HG02938 (cell line): Measurements from ENCODE around the gene CFAP73.
"Not testable (repeated sequence)": the region's sequence is repeated elsewhere in the genome, so short reads cannot be mapped to it uniquely, and the experiment has no call there.

Experiments
- ATAC-seq: cut with Tn5 transposase; IDR thresholded peaks from one replicate; pipeline ENCODE4 v1.9.1; 2021; ENCODE audit warnings: mild to moderate bottlenecking, moderate library complexity; ENCODE audit not compliant: unreplicated experiment

CFAP73 gene

DNA sequence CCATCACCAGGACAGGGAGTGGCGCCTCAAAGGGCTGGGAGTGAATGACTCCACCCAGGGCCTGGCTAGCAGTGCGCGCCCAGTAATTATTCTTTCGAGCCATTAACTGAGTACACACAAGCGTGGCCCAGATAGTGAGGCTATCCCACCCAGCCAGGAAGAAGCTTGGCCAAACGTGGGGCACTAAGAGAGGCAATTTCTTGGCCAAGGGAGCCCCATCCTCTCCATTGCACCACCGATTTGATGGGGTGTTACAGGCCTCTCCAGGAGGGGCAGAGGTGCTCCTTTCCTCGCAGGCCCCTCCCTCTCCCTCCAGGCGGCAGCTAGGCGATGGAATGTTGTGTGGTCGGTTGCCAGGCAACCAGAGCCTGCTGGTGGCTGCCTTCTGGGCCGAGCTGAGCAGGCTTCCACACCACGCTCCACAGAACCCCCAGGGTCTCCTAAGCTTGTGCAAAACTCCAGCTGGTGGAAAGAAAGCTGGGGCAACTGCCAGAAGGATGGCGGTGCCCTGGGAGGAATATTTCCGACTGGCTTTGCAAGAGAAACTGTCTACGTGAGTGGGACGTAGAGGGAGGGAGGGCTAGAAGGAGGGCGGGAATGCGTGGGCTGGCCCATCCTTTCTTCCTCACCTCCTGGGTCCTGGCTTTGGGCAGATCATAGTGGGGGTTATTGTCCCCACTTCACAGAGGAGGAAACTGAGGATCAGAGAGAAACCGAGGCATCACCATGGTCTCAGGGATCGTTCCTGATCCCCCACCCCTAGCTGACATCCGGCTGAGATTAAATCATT is at the start of gene CFAP73:
Gene CFAP73, plus strand, starts transcription at position 364 of the 790 bp plus-strand sequence. Its CDS starts 134 bp downstream, at position 498.
- no peak for ATAC-seq

DNA sequence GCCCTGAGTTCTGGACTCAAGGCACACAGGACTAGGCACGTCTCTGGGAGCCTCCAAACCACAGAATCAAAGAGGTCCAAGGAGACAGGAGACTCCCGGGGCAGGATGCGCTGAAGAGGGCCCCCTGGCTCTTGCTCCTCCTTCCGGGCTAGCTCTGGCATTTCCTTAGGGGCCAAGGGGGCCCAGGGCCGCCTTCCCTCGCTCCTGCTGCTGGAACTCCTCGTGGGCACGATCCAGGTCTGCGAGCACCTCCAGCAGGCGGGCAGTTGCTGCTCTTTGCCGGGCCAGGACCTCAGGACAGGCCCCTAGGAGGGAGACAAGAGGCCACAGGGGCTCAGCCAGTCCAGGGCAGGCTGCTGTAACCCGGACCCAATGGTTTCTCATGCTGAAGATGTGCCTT is 49.8 kb upstream of the CFAP73 start:
- ATAC-seq, result no peak

DNA sequence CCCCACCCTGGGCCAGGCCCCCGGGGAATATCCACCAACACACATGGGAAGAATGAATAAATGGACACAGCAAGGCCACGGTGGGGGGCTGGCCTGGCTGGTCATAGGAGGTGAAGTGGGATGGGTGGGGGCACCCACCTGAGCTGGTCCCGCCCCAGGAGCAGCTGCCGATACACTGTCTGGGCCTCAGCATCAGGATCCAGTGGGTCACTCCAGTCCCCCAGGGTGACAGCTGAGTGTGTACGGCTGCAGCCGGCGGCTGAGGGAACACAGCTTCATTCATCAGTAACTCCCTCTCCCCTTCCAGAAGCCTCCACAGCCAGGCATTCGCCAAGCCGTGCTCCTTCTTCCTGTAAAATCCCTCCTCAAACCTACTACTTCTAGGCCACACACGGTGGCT is 47.8 kb upstream of the CFAP73 start:
- no peak for ATAC-seq

DNA sequence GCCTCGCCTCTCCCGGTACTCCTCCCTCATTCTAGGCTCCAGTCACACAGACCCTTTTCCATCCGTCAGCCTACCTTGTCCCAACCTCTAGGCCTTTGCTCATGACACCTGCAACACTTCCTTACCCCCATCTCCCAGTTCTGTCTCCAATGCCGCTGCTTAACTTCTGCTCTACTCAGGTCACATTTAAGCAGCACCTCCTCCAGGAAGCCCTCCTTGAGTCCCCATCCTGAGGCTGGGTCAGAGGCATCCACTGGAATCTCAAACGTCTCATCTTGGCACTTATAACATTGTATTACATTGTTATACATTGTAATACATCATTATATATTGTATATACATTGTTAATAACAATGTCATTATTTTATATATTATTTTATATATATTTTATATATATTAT is 46.7 kb upstream of the CFAP73 start:
- ATAC-seq, result no peak

DNA sequence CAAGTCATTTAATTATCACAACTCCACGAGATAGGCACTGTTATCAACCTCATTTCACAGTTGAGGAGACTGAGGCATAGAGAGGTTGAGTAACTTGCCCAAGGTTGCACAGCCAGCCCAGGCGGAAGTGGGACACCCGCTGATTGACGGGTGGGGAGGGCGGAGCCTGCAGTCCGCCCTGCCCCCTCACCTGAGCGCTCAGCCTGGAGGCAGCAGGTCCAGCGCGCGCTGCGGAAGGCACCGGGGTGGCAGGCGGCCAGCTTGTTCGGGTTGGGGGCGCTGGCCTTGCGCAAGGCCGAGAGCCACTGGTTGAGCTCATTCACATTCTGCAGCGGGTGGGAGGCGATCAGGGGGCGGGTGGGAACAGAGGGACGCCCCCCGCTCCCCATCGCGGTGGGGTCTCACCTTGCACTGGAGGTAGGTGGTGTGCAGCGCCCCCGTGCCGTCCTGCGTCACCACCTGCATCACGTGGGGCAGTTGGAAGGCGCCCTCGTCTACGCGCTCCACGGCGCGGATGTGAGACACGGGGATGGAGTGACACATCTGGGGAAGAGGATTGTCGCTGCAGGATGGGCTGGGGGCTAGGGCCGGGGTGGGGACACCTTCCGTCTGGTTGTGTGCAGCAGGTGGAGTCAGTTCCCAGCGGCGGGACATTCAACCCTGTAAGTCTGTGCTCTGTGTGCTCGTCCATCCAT is 45.6 kb upstream of the CFAP73 start:
- no peak for ATAC-seq

DNA sequence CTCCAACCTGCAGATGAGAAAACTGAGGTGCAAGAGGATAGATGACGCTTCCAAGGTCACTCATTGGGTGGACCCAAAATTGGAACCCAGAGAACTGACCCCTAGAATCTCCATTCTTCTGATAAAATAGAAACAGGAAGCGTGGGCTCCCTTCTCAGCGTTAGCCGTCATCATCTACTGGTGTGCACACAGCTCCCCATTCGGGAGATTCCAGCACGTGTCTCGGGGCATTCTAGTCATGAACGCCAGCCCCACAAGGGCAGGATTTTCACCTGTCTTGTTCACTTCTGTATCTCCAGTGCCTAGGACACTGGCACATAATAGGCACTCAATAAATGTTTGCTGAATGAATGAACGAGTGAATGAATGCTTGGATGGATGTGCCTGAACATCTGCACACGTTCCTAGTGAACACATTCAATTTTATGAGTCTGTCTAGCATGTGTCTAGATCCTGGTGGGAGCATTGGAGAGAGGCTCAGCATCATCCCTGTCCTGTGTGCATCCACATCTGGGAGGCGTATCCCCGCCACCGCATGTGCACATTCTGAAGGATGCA is 44.5 kb upstream of the CFAP73 start:
- no peak for ATAC-seq

DNA sequence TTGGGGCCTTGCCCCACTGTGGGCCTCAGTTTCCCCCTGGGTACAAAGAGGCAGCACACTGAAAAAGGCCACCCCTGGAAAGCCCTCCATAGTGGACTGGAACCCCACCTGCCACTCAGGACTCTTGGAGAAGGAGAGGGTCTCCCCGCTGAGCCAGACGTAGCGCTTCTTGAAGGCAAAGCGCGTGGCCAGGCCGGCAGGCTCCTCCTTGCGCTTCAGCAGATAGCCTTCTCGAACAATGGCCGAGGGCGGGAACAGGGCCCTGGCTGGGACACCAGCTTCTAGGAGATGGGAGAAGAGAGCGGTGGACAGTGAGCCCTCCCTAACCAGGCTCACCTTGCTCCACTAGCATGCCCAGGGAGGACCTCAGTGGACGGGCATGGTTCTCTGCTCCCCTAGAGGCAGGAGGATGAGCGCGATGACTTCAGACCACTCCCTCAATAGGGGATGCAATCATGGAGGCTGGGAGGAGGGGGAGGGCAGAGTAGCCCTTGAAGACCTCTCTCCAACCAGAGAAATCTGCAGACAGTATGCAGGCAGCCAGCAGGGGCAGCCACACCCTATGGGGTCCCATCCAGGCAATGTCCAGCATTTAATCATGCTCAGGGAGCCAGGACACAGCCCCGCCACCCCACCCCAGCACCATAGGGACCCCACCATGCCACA is 43.8 kb upstream of the CFAP73 start:
- ATAC-seq, result no peak

DNA sequence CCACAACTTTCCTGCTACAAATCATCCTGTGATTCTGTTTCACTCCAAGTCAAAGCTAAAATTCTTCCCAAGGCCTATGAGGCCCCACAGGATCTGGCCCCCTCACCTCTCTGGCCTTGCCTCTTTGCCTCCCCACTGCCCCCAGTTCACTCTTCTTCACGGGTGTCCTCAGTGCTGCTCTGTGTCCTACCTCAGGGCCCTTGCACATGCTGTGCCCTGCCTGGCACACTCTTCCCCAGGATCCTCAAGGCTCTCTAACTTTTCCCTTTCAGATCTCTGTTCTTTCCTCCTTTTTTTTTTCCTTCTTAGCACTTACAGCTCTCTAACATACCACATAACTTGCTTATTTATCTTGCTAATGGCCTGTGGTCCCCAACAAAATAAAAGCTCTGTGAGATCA is 43.2 kb upstream of the CFAP73 start:
- ATAC-seq, result no peak

DNA sequence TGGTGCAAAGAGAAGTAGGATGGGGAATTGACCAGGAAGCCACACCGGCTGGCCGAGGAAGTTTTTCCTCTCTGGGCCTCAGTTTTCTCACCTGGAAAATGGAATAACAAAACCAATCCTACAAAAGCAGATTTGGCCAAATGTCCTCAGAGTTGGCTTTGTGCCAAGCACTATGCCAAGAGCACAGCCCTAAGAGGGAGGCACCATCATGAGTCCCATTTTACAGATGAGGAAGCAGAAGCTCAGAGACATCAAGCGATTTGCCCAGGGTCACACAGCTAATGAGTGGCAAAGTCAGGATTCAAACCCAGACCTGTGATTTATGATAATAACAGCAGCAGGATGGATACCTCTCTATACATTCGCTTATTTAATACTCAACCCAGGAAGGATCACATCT is 41.2 kb upstream of the CFAP73 start:
- ATAC-seq, result no peak

DNA sequence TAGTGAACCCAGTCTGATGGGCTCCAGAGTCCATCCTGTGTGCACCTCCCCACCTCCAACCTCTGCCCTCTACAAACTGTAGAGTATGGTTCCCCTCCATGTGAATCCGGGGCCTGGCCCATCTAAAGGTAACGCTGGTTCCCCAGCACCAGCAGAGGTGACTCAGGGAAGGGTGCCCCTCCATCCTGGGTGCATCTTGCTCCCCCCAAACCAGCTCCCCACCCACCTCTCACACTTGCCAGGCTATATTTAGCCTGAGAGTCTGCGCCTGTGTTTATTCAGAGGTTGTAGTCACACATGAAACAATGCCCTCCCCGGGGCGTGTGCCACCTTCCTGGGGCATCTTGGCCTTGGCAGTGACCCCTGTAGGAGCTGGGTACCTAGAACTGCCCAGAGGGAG is 40.2 kb upstream of the CFAP73 start:
- ATAC-seq, result no peak

DNA sequence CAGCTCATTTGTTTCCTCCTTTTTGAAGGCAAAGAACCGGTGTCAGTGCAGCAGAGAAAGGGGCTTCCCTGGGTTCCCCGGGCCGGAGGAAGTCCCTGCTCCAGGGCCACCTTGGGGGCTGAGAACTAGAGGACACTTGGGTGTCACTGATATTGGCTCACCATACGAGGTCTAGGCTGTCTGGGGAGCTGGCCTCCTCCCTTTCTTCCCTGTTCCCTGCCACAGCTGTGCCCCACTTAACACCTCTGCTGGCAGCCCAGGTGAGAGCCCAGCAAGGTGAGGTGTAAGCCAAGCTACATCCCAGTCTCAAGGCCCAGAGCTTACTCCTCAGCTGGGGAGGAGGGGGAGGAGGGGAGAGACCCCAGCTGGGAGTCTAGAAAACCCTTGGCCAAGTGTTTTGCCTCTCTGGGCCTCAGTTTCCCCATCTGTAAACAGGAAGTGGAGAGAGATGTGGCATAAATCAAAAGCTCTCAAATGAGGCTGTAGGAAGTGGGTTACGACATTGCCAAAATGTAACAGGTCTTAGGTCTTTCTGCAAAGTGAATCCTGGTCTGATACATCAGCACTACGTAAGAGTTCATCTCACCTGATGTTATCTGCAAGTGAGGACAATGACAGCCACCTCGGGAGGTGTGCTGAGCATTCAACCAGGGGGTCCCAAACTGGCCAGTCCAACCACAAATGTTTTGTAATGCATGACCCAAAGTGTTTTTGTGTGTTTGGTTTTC is 39.5 kb upstream of the CFAP73 start:
- no peak for ATAC-seq

DNA sequence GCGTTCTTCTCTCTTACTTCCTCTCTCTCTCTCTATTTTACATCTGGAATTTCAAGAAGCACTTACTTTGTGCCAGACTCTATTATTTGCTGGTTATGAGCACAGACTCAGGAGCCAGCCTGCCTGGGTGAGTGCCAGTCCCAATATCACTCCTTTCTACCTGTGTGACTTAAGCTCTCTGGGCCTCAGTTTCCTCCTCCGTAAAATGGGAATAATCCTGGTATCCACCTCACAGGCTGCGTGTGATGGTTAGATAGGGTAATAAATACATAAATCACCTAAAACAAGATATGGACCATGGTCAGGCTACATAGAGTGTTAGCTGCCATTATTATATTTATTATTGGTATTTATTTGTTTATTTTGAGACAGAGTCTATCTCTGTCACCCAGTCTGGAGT is 38.3 kb upstream of the CFAP73 start:
- ATAC-seq, result no peak

DNA sequence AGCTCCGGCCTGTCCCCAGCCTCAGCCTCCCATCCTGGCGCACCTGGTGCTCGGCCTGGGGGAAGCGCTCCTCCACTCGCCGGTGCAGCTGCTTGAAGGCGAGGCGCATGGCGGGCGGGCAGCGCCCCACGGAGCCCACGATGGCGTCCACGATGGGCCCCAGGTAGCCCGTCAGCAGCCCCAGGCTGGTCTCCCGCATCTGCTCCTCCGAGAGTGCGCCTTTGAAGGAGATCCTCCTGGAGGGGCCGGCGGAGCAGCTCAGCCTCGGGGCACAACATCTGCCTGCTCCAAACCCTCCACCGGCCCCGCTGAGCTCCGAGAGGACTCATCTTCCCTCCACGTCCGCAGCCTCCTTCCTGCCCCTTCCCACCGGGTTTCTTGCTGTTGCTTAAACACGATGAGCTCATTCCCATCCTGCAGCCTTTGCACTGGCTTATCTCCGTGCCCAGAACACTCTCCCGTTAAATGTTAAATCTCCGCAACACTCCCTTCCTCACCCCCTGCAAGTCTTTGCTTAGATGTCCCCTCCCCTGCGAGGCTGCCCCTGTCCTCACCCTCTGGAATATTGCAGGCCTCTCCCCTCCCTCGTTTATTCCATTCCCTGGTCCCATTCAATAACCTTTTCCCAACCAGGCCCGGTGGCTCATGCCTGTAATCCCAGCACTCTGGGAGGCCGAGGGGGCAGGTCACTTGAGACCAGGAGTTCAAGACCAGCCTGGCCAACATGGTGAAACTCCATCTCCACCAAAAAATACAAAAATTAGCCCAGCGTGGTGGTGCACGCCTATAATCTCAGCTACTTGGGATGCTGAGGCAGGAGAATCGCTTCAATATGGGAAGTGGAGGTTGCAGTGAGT is 37.3 kb upstream of the CFAP73 start:
- no peak for ATAC-seq

DNA sequence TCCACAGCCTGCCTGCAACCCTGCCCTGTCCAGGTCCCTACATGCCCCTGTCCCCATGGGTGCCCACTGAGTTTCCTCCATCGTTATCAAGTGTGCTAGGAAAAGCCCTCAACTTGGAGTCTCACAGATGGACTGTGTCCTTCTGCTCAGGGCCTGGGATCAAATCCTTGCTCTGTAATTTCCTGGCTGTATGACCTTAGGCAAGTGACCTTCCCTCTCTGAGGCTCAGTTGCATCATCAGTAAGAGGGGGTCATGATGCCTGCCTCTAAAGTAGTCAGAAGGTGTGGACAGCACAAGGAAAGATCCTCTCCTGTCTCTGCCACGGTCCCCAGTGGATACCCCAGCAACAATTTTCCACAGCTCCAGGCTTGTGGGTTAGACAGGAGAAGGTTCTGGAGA is 36.1 kb upstream of the CFAP73 start:
- no peak for ATAC-seq

DNA sequence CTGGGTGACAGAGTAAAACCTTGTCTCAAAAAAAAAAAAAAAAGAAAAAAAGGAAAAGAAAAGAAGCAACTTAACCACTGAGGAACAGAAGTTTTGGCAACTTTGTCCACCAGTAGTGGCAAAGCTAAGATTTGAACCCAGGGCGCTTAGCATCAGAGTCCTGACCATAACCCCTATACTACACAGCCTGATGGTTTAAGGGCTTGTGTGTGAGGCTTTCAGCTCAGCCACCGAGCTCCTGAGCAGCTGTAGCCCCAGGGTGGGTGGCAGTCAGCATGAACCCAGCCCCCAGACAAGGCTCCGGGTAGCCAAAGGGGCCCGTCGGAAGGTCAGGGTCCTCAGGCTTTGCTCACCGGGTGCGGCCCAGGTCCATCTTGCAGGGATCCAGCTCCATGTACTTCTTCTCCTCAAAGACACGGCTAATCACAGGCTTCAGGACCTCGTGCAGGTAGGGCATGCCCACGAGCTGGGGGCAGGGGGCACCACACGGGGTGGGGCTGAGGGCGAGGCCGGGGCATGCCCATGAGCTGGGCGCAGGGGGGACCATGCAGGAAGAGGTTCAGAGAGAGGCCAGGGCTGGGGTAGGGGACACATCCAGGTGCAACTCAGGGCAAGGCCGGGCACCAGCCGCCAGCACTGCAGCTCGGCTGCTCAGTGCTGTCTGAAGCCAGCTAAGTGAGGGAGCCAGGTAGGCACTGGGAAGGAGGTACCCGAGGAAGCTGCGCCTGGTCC is 34.9 kb upstream of the CFAP73 start:
- no peak for ATAC-seq

DNA sequence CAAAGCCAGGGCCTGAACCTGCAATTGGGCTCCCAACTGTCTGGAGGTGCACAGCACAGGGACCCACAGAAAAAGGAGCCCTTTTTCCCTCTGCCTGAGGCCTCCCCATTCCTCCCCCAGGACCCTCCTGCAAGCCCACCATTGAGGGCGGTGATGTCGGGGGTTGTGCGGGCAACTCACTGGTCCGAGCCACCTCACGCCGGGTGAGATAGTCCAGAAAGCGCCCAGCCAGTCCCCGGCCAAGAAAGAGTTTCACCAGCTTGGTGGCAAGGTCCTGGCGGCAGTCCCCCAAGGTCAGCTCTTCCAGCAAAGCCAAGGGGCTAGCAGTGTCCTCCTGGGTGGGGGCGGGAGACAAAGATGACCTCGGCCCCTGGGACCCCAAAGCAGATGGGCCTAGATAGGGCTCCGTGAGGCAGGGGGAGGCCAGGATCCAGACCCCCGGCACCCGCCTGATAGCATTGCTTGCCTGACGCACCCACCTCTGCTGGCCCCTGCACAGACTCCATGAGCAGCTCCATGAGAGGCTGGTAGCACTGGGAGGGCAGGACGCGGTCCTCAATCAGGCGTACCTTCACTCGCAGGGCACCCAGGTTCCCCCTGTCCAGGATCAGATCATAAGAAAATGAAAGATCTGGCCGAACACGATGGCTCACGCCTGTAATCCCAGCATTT is 33.9 kb upstream of the CFAP73 start:
- ATAC-seq, result no peak

DNA sequence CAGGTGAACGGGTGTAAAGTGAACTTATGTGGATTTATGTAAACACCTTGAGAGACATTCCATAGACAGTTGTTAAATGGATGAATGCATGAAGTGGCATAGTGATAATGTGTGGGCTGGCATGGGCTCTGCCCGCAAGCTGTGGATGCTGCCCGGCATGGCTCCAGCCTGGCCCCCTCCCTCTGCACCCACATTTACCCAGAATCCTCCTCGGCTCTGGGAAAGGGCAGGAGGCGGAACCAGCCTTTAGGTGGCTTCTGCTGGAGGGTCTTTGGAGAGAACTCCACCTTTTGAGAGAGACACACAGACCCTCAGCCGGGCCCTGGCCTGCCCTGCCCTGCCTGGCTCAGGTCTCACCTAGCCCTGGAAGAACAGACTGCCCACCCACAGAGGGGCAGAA is 32.6 kb upstream of the CFAP73 start:
- ATAC-seq, result no peak

DNA sequence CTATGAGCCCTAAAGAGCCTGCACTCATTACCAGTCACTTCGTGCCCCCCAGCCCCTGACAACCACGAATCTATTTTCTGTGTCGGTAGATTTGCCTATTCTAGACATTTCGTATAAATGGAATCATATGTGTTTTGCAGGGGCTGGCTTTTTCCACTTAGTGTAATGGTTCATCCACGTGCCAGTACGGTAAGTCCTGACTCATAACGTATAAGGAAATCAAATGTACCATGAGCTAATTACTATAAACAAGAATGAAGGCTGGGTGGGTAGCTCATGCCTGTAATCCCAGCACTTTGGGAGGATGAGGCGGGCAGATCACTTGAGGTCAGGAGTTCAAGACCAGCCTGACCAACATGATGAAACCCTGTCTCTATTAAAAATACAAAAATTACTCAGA is 31.8 kb upstream of the CFAP73 start:
- ATAC-seq, result not testable (repeated sequence)

DNA sequence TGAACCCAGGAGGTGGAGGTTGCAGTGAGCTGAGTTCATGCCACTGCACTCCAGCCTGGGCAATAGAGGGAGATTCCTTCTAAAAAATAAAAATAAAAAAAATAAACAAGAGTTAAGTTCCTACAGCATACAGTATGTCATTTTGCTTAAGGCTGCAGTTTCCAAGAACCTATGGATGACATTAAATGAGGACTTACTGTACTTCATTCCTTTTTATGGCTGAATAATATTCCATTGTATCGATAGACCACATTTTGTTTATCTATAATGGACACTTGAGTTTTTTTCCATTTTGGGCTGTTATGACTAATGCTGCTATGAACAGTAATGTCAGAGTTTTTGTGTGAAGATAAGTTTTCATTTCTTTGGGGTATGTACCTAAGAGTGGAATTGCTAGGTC is 31.4 kb upstream of the CFAP73 start:
- ATAC-seq, result no peak
